ENCODE data around the gene PPP3CB.

The PPP3CB gene

GRCh38 chr10:73439055-73439454 is 56.8 kb downstream of the PPP3CB start:
- TF ChIP-seq CTCF (IDR thresholded peaks at IDR 0.05) = no peak

GRCh38 chr10:73433538-73433867 is 62.3 kb downstream of the PPP3CB start, which contains the start of gene MSS51:
TSS of gene MSS51 (minus strand) at chr10:73433561. CDS start at chr10:73428284, 5,277 bp downstream.
- no peak for TF ChIP-seq CTCF (IDR thresholded peaks at IDR 0.05)

- TF ChIP-seq CTCF (IDR thresholded peaks at IDR 0.05) = no peak
Observed at GRCh38 chr10:73432646-73433537, 62.9 kb downstream of the PPP3CB start.

- TF ChIP-seq CTCF (IDR thresholded peaks at IDR 0.05) = no peak
Observed at GRCh38 chr10:73426318-73426717, 69.5 kb downstream of the PPP3CB start.

GRCh38 chr10:73424478-73424877 is 71.3 kb downstream of the PPP3CB start:
- no peak for TF ChIP-seq CTCF (IDR thresholded peaks at IDR 0.05)

GRCh38 chr10:73423309-73423708 is 72.5 kb downstream of the PPP3CB start:
- TF ChIP-seq CTCF (IDR thresholded peaks at IDR 0.05) = no peak

GRCh38 chr10:73416571-73416970 is 79.3 kb downstream of the PPP3CB start:
- no peak for TF ChIP-seq CTCF (IDR thresholded peaks at IDR 0.05)
